Activated gamma-delta T cell treated with Interleukin-2 at 50 U/mL for 16 hours (primary cell): ENCODE data around the gene CNTNAP2.

Experiments used
- DNase-seq: peaks from one replicate; pipeline ENCODE4 v3.0.0-alpha.2; 2020

CNTNAP2 gene

GRCh38 chr7:146701166-146701565 lies 584.6 kb downstream of the CNTNAP2 start:
- no peak for DNase-seq

GRCh38 chr7:146702898-146703297 lies 586.3 kb downstream of the CNTNAP2 start:
- no peak for DNase-seq

GRCh38 chr7:146709451-146710027 lies 592.9 kb downstream of the CNTNAP2 start:
- no peak for DNase-seq

GRCh38 chr7:146713205-146713604 lies 596.6 kb downstream of the CNTNAP2 start:
- no peak for DNase-seq

- DNase-seq: no peak
Measured at GRCh38 chr7:146713934-146714333, 597.3 kb downstream of the CNTNAP2 start.

GRCh38 chr7:146720195-146720594 lies 603.6 kb downstream of the CNTNAP2 start:
- no peak for DNase-seq

GRCh38 chr7:146722986-146723385 lies 606.4 kb downstream of the CNTNAP2 start:
- no peak for DNase-seq

GRCh38 chr7:146725520-146725919 lies 608.9 kb downstream of the CNTNAP2 start:
- DNase-seq: no peak

- no peak for DNase-seq
Measured at GRCh38 chr7:146728141-146728540, 611.5 kb downstream of the CNTNAP2 start.

- no peak for DNase-seq
Measured at GRCh38 chr7:146728611-146729010, 612.0 kb downstream of the CNTNAP2 start.

GRCh38 chr7:146731185-146731584 lies 614.6 kb downstream of the CNTNAP2 start:
- DNase-seq: no peak

- no peak for DNase-seq
Measured at GRCh38 chr7:146735992-146736391, 619.4 kb downstream of the CNTNAP2 start.

- DNase-seq: no peak
Measured at GRCh38 chr7:146736446-146737190, 620.0 kb downstream of the CNTNAP2 start.

GRCh38 chr7:146740039-146740438 lies 623.4 kb downstream of the CNTNAP2 start:
- no peak for DNase-seq

GRCh38 chr7:146741911-146742310 lies 625.3 kb downstream of the CNTNAP2 start:
- DNase-seq: no peak

- DNase-seq: no peak
Measured at GRCh38 chr7:146754385-146754784, 637.8 kb downstream of the CNTNAP2 start.

GRCh38 chr7:146755585-146755984 lies 639.0 kb downstream of the CNTNAP2 start:
- no peak for DNase-seq

- no peak for DNase-seq
Measured at GRCh38 chr7:146764458-146764857, 647.9 kb downstream of the CNTNAP2 start.

GRCh38 chr7:146768957-146769356 lies 652.4 kb downstream of the CNTNAP2 start:
- no peak for DNase-seq

- DNase-seq: no peak
Measured at GRCh38 chr7:146772601-146773000, 656.0 kb downstream of the CNTNAP2 start.

- DNase-seq: no peak
Measured at GRCh38 chr7:146773506-146773905, 656.9 kb downstream of the CNTNAP2 start.

GRCh38 chr7:146781352-146782116 lies 664.9 kb downstream of the CNTNAP2 start:
- no peak for DNase-seq

GRCh38 chr7:146787266-146787665 lies 670.7 kb downstream of the CNTNAP2 start:
- no peak for DNase-seq

GRCh38 chr7:146788008-146788407 lies 671.4 kb downstream of the CNTNAP2 start:
- no peak for DNase-seq
